Measurements from ENCODE around the gene BMPR1B.

DNA sequence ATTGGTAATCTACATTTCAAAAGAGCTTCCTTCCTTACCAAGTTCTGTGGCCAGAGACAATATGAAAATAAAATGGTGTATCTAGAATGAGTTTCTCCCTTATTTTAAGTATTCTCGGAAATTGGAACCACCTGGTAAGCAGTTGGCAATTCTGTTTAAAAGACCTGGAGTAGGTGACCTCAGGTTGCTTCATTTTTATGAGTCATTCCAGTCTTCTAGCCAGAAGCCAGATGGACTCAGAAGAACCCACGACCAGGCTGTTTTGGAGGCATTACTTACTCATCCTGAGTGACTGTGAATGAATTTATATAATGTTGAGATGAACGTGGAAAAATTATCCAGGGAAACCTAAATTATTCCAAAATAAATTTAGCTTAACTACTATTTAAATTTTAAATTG lies 9.1 kb downstream of the BMPR1B start:
- TF ChIP-seq POLR2AphosphoS5 (IDR thresholded peaks at IDR 0.05; ENCODE audit: low read depth, low read length), result no peak
- peak; percentile 54; the same call in 1 of the 2 replicates for TF ChIP-seq TAF1 (IDR thresholded peaks at IDR 0.05; ENCODE audit: borderline replicate concordance, insufficient read depth, low read length)
- TF ChIP-seq, protein P1, sequence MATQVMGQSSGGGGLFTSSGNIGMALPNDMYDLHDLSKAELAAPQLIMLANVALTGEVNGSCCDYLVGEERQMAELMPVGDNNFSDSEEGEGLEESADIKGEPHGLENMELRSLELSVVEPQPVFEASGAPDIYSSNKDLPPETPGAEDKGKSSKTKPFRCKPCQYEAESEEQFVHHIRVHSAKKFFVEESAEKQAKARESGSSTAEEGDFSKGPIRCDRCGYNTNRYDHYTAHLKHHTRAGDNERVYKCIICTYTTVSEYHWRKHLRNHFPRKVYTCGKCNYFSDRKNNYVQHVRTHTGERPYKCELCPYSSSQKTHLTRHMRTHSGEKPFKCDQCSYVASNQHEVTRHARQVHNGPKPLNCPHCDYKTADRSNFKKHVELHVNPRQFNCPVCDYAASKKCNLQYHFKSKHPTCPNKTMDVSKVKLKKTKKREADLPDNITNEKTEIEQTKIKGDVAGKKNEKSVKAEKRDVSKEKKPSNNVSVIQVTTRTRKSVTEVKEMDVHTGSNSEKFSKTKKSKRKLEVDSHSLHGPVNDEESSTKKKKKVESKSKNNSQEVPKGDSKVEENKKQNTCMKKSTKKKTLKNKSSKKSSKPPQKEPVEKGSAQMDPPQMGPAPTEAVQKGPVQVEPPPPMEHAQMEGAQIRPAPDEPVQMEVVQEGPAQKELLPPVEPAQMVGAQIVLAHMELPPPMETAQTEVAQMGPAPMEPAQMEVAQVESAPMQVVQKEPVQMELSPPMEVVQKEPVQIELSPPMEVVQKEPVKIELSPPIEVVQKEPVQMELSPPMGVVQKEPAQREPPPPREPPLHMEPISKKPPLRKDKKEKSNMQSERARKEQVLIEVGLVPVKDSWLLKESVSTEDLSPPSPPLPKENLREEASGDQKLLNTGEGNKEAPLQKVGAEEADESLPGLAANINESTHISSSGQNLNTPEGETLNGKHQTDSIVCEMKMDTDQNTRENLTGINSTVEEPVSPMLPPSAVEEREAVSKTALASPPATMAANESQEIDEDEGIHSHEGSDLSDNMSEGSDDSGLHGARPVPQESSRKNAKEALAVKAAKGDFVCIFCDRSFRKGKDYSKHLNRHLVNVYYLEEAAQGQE (IDR thresholded peaks at IDR 0.05; ENCODE audit: insufficient read depth in 1 of 2, low read depth in 2 of 2, low read length in 2 of 2), result peak in 1 of 2 experiments; percentile 51; a peak in 1 of 4 replicates
- 0 out of 2 replicates have a peak, but pooled peaks have one; percentile 73 for TF ChIP-seq SIN3A (IDR thresholded peaks at IDR 0.05; ENCODE audit: borderline replicate concordance, insufficient read depth, low read length)

All from PFSK-1 (cell line).